ENCODE results near the gene PLXNA4. TPM values are rescaled to one million over a fixed set of nuclear protein-coding genes. Genes with fewer than 3 reads are reported as not detected.

The PLXNA4 gene
- total RNA-seq, 1 experiment from 2014 or later: 0.81 TPM

GRCh38 chr7:132137681-132138080 lies 438.6 kb downstream of the PLXNA4 start:
- DNase-seq (ENCODE audit: low spot score) (no peak), ATAC-seq (no peak)
- Mint-ChIP-seq H3K27ac (no peak overlapping the region), H3K4me3 (no peak overlapping the region), H3K36me3 (no peaks in the 10 kb centered on the region), H3K9me3 (no peaks in the 10 kb centered on the region), H3K27me3 (ENCODE audit: low read depth) (peaks cover 4% of the 10 kb centered on the region), H3K4me1 (peaks cover 27% of the 10 kb centered on the region)
- CTCF ChIA-PET: no interaction called here
- POLR2A ChIA-PET: no interaction called here
- no peak for TF ChIP-seq CTCF (IDR thresholded peaks at IDR 0.05)
- TF ChIP-seq NR3C1 (CRISPR knock-in tag; conservative IDR thresholded peaks at IDR 0.05; ENCODE audit: low read depth): no peak
- no peak for TF ChIP-seq GRHL2 (CRISPR knock-in tag; IDR thresholded peaks at IDR 0.05; ENCODE audit: insufficient replicate concordance, severe bottlenecking)
- no peak for TF ChIP-seq TEAD4 (CRISPR knock-in tag; IDR thresholded peaks at IDR 0.05)
- no peak for TF ChIP-seq ARID4B (CRISPR knock-in tag; IDR thresholded peaks at IDR 0.05; ENCODE audit: borderline replicate concordance)
- TF ChIP-seq OVOL2 (CRISPR knock-in tag; IDR thresholded peaks at IDR 0.05; ENCODE audit: borderline replicate concordance): no peak
- no peak for TF ChIP-seq ZBTB43 (CRISPR knock-in tag; IDR thresholded peaks at IDR 0.05)
- TF ChIP-seq ZBTB21 (CRISPR knock-in tag; IDR thresholded peaks at IDR 0.05; ENCODE audit: borderline replicate concordance): no peak
- no peak for TF ChIP-seq ETV6 (CRISPR knock-in tag; IDR thresholded peaks at IDR 0.05)
- TF ChIP-seq ZNF671 (CRISPR knock-in tag; IDR thresholded peaks at IDR 0.05): no peak
- no peak for TF ChIP-seq TCF7 (CRISPR knock-in tag; IDR thresholded peaks at IDR 0.05; ENCODE audit: low read depth)
- no peak for TF ChIP-seq SP1 (CRISPR knock-in tag; conservative IDR thresholded peaks at IDR 0.05)
- no peak for TF ChIP-seq E2F5 (CRISPR knock-in tag; IDR thresholded peaks at IDR 0.05)
- no peak for TF ChIP-seq MAX (CRISPR knock-in tag; IDR thresholded peaks at IDR 0.05)
- no peak for TF ChIP-seq IRF2 (CRISPR knock-in tag; IDR thresholded peaks at IDR 0.05; ENCODE audit: borderline replicate concordance, low read depth)
- no peak for TF ChIP-seq SMAD3 (CRISPR knock-in tag; IDR thresholded peaks at IDR 0.05; ENCODE audit: borderline replicate concordance)
- TF ChIP-seq ATF3 (CRISPR knock-in tag; conservative IDR thresholded peaks at IDR 0.05): no peak
- TF ChIP-seq PRRX2 (CRISPR knock-in tag; IDR thresholded peaks at IDR 0.05): no peak
- no peak for TF ChIP-seq ATF6 (CRISPR knock-in tag; IDR thresholded peaks at IDR 0.05)

Data from WTC11 (cell line).